SK-N-SH treated with all-trans-retinoic acid at 6 μM for 48 hours (cell line): ENCODE data around the gene C16orf96.

Source experiments
- ARNTL ChIP-seq: fragments of 450-650 bp; formaldehyde crosslinking; IDR thresholded peaks from 2 replicates; pipeline ENCODE4 v1.5.0; 2020; ENCODE audit warnings: low read depth, mild to moderate bottlenecking, moderate library complexity, borderline replicate concordance
- CREB5 ChIP-seq: fragments of 250-450 bp; sonication (Bioruptor Pico); IDR thresholded peaks from 2 replicates; pipeline ENCODE4 v1.5.1; 2020; ENCODE audit warnings: low read depth, mild to moderate bottlenecking, moderate library complexity
- GLIS3 ChIP-seq: fragments of 250-450 bp; sonication (Bioruptor Pico); IDR thresholded peaks from 2 replicates; pipeline ENCODE4 v1.5.0; 2020; ENCODE audit warnings: mild to moderate bottlenecking, moderate library complexity
- OSR1 ChIP-seq: fragments of 250-450 bp; sonication (Bioruptor Pico); IDR thresholded peaks from 2 replicates; pipeline ENCODE4 v1.8.0; 2022; ENCODE audit warnings: moderate library complexity, mild to moderate bottlenecking, inconsistent platforms
- PATZ1 ChIP-seq: fragments of 250-450 bp; sonication (Bioruptor Pico); IDR thresholded peaks from 2 replicates; pipeline ENCODE4 v1.8.0; 2020; ENCODE audit warnings: mild to moderate bottlenecking, moderate library complexity, borderline replicate concordance
- RARB ChIP-seq: fragments of 250-450 bp; sonication (Bioruptor Pico); IDR thresholded peaks from 2 replicates; pipeline ENCODE4 v1.8.0; 2021; ENCODE audit warnings: mild to moderate bottlenecking, moderate library complexity
- TCF4 ChIP-seq: fragments of 250-450 bp; sonication (Bioruptor Pico); IDR thresholded peaks from 2 replicates; pipeline ENCODE4 v1.8.0; 2021; ENCODE audit warnings: mild to moderate bottlenecking, moderate library complexity, borderline replicate concordance
- TOX ChIP-seq: fragments of 250-450 bp; sonication (Bioruptor Pico); IDR thresholded peaks from 2 replicates; pipeline ENCODE4 v1.8.0; 2021; ENCODE audit warnings: mild to moderate bottlenecking, moderate library complexity, borderline replicate concordance
- ZFP30 ChIP-seq: fragments of 450-650 bp; formaldehyde crosslinking; IDR thresholded peaks from 2 replicates; pipeline ENCODE4 v1.5.0; 2022; ENCODE audit warnings: mild to moderate bottlenecking, moderate library complexity
- ZNF565 ChIP-seq: fragments of 450-650 bp; formaldehyde crosslinking; conservative IDR thresholded peaks from 2 replicates; pipeline ENCODE4 v1.5.0; 2020; ENCODE audit warnings: low read depth, mild to moderate bottlenecking, moderate library complexity

GRCh38 chr16:4617880-4618279 lies 61.7 kb downstream of the C16orf96 start:
- no peak for TF ChIP-seq OSR1 (CRISPR knock-in tag)
- no peak for TF ChIP-seq ARNTL
- no peak for TF ChIP-seq TOX
- no peak for TF ChIP-seq ZFP30
- no peak for TF ChIP-seq CREB5 (CRISPR knock-in tag)
- TF ChIP-seq TCF4 (CRISPR knock-in tag), result no peak
- no peak for TF ChIP-seq PATZ1
- TF ChIP-seq ZNF565 (CRISPR knock-in tag), result no peak
- no peak for TF ChIP-seq RARB (CRISPR knock-in tag)
- TF ChIP-seq GLIS3 (CRISPR knock-in tag), result no peak
